Inflammatory macrophage (primary cell): ENCODE data around the gene TBC1D14.
A peak's percentile ranks its signal among the peaks of the same experiment; 100 is the strongest.

Experiments
- DNase-seq, 2 donors: peaks; one replicate each; pipeline ENCODE4 v3.0.0-alpha.2; 2020 to 2022

TBC1D14 gene

GRCh38 chr4:7024336-7024890 lies 114.8 kb downstream of the TBC1D14 start:
- no peak for DNase-seq

GRCh38 chr4:7025040-7025602 lies 115.5 kb downstream of the TBC1D14 start:
- no peak for DNase-seq

- DNase-seq, result no peak
Observed at GRCh38 chr4:7026107-7026506, 116.5 kb downstream of the TBC1D14 start.

- DNase-seq, result no peak
Observed at GRCh38 chr4:7027284-7027683, 117.7 kb downstream of the TBC1D14 start.

- DNase-seq, result no peak
Observed at GRCh38 chr4:7027913-7028312, 118.3 kb downstream of the TBC1D14 start.

- DNase-seq, result no peak
Observed at GRCh38 chr4:7029212-7029611, 119.6 kb downstream of the TBC1D14 start.

- no peak for DNase-seq
Observed at GRCh38 chr4:7029921-7030320, 120.3 kb downstream of the TBC1D14 start.

GRCh38 chr4:7030856-7031255 lies 121.2 kb downstream of the TBC1D14 start:
- DNase-seq, result no peak

GRCh38 chr4:7031558-7032449 lies 122.2 kb downstream of the TBC1D14 start:
- no peak for DNase-seq

- DNase-seq, result no peak
Observed at GRCh38 chr4:7032596-7032995, 123.0 kb downstream of the TBC1D14 start.

- DNase-seq, result no peak
Observed at GRCh38 chr4:7034262-7035081, 124.8 kb downstream of the TBC1D14 start.

GRCh38 chr4:7037425-7037824 lies 127.8 kb downstream of the TBC1D14 start:
- no peak for DNase-seq

- peak in 1 of 2 donors; percentile 72 for DNase-seq
Observed at GRCh38 chr4:7040765-7041164, 131.1 kb downstream of the TBC1D14 start.

GRCh38 chr4:7041246-7041645 lies 131.6 kb downstream of the TBC1D14 start:
- no peak for DNase-seq

- DNase-seq, result peak in 1 of 2 donors; percentile 33
Observed at GRCh38 chr4:7041801-7042502, 132.3 kb downstream of the TBC1D14 start.

GRCh38 chr4:7042503-7043283 lies 133.1 kb downstream of the TBC1D14 start:
- DNase-seq, result peak; percentile 98

- DNase-seq, result peak; percentile 20 to 49
Observed at GRCh38 chr4:7043284-7044136, 133.9 kb downstream of the TBC1D14 start, which contains the start of gene TADA2B. Gene TADA2B (plus strand): TSS chr4:7043372. CDS start chr4:7043580, 208 bp downstream.

GRCh38 chr4:7044137-7044930 lies 134.7 kb downstream of the TBC1D14 start:
- no peak for DNase-seq

GRCh38 chr4:7045553-7045952 lies 135.9 kb downstream of the TBC1D14 start:
- DNase-seq, result no peak
